Activated naive CD8-positive, alpha-beta T cell treated with anti-CD3 and anti-CD28 coated beads, Interleukin-2, amount 10 ng/mL, durations not matched to agents 7 days and 5 days (primary cell): ENCODE data around the gene CDK6. TPM values are rescaled to one million over a fixed set of nuclear protein-coding genes. Genes with fewer than 3 reads are reported as not detected.
A peak's percentile ranks its signal among the peaks of the same experiment; 100 is the strongest.

ENCODE experiments used
- ATAC-seq: fragments of 150-1000 bp; cut with Tn5 transposase; one replicate; pipeline ENCODE4 v1.10.0; 2021; ENCODE audit warnings: low read depth, moderate library complexity
- POLR2A ChIA-PET: fragments of 350-600 bp; sonication (Branson Sonifier 250); formaldehyde crosslinking; loops from one replicate; lab custom pipeline; 2021; ENCODE audit warnings: antibody characterized with exemption; lab: Charles Lee
- DNase-seq: peaks from one replicate; pipeline ENCODE4 v3.0.0; 2021
- H3K27ac Mint-ChIP-seq: one replicate; pipeline ENCODE4 v1.8.0; 2022; ENCODE audit warnings: mild to moderate bottlenecking, mixed read lengths
- H3K27me3 Mint-ChIP-seq: one replicate; pipeline ENCODE4 v1.8.0; 2022; ENCODE audit warnings: mild to moderate bottlenecking, moderate library complexity, mixed read lengths
- H3K36me3 Mint-ChIP-seq: one replicate; pipeline ENCODE4 v1.8.0; 2021; ENCODE audit warnings: mild to moderate bottlenecking, mixed read lengths
- H3K4me1 Mint-ChIP-seq: one replicate; pipeline ENCODE4 v1.8.0; 2021; ENCODE audit warnings: mixed read lengths
- H3K4me3 Mint-ChIP-seq: one replicate; pipeline ENCODE4 v1.8.0; 2022; ENCODE audit warnings: mild to moderate bottlenecking, moderate library complexity, mixed read lengths
- H3K9me3 Mint-ChIP-seq: one replicate; pipeline ENCODE4 v1.8.0; 2021; ENCODE audit warnings: mixed read lengths
- total RNA-seq, 2 experiments: library from RNA; stranded (reverse); gene quantifications; one replicate each; pipeline ENCODE4 v1.2.3, GENCODE V29; 2021

Gene CDK6
- total RNA-seq, 2 experiments from 2014 or later, result 98.6 to 99.8 TPM

DNA sequence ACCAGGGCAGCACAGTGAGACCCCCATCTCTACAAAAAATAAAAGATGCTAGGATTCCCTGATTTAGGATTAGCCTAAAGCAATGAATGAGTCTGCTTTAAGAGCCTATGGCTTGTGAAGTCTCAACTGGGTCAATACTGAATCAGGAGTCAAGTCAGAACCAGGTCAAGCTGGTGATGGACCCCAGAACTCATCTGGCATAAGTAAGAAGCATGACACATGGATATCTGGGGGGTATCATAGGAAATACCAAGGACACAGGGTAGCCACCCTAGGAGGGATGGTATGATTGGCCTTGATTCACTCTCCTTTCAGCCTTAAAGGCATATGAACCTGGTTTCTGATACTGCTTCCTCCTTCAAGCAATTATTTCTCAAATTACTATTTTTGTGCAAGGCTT is 167.8 kb downstream of the CDK6 start:
- Mint-ChIP-seq H3K4me3 (no peak overlapping the region), H3K9me3 (peaks cover 12% of the 10 kb centered on the region), H3K36me3 (peaks cover 57% of the 10 kb centered on the region), H3K27ac (no peak overlapping the region), H3K27me3 (no peaks in the 10 kb centered on the region), H3K4me1 (peaks cover 54% of the 10 kb centered on the region)
- no peak for ATAC-seq
- POLR2A ChIA-PET, result interaction anchor here (0.7 kb wide), 1 partner anchor 17 kb away, joined by 5 read pairs; no protein-coding TSS in a partner anchor
- no peak for DNase-seq

DNA sequence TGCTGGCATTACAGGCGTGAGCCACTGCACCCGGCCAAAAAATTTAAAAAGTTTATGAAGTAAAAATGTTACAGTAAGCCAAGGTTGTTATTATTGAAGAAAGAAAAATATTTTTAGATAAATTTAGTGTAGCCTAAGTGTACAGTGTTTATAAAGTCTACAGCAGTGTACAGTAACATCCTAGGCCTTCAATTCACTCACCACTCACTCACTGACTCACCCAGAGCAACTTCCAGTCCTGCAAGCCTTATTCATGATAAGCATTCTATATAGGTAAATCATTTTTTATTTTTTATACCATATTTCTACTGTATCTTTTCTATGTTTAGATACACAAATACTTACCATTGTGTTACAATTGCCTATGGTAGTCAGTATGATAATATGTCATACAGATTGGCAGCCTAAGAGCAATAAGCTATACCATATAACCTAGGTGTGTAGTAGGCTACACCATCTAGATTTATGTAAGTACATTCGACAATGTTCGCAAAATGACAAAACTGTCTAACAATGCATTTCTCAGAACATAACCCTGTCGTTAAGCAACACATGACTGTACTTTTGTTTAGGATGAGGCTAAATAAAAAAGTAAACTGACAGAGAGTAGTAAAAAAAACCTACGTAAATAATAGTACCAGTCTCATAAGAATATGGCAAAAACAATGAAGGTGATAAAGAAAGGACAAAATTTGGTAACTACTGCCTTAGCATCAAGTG is 168.4 kb downstream of the CDK6 start:
- Mint-ChIP-seq H3K27ac (no peak overlapping the region), H3K36me3 (peaks cover 51% of the 10 kb centered on the region), H3K4me1 (peaks cover 50% of the 10 kb centered on the region), H3K9me3 (peaks cover 8% of the 10 kb centered on the region), H3K27me3 (no peaks in the 10 kb centered on the region), H3K4me3 (no peak overlapping the region)
- POLR2A ChIA-PET, result interaction anchor here (0.7 kb wide), 1 partner anchor 17 kb away, joined by 5 read pairs; no protein-coding TSS in a partner anchor
- ATAC-seq (no peak), DNase-seq (no peak)

DNA sequence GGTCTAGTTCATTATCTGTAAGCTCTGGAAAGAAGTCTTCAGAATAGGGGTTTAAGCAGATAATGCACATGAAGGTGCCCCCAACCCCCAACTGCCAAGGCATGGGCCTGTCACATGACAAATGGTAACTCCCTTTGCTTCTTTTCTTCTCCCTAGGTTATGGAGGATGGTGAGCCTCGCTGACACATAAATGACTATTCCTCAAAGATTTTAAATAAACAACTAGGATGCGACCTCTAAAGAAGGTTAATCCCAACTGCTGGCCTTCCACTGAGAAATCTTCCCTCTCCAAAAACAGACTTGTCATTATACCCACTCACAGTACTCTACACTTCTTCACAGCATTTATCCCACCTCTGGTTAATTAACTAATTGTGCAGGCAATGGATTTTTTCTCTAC is 170.4 kb downstream of the CDK6 start:
- Mint-ChIP-seq H3K4me1 (peaks cover 37% of the 10 kb centered on the region), H3K9me3 (peaks cover 5% of the 10 kb centered on the region), H3K36me3 (peaks cover 34% of the 10 kb centered on the region), H3K27ac (peak overlapping the region; percentile 87), H3K27me3 (no peaks in the 10 kb centered on the region), H3K4me3 (peak overlapping the region; percentile 30)
- POLR2A ChIA-PET, result interaction anchor here (1.1 to 1.6 kb wide), 2 partner anchors 9 to 45 kb away, joined by 3 to 4 read pairs; no protein-coding TSS in a partner anchor
- DNase-seq, result no peak
- ATAC-seq, result no peak

DNA sequence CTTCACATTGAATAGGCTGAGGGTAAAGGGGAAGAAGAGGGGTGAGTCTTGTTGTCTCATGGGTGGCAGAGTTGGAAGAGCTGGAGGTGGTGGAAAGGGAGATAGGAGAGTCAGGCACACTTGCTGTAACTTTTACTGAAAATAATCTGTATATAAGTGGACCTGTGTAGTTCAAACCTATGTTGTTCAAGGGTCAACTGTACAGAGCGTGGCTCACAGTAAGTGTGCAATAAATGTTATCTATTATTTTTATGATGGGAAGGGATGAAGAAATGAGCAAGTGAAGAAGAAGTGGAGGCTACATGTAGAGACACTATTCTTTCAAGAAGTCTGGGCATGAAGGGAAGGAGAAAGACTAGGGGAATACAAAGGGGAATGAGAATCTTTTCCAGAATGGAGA is 174.7 kb downstream of the CDK6 start:
- POLR2A ChIA-PET, result no interaction called here
- Mint-ChIP-seq H3K36me3 (peaks cover 31% of the 10 kb centered on the region), H3K4me3 (no peak overlapping the region), H3K27ac (no peak overlapping the region), H3K27me3 (no peaks in the 10 kb centered on the region), H3K9me3 (peaks cover 2% of the 10 kb centered on the region), H3K4me1 (peaks cover 31% of the 10 kb centered on the region)
- ATAC-seq (no peak), DNase-seq (no peak)

DNA sequence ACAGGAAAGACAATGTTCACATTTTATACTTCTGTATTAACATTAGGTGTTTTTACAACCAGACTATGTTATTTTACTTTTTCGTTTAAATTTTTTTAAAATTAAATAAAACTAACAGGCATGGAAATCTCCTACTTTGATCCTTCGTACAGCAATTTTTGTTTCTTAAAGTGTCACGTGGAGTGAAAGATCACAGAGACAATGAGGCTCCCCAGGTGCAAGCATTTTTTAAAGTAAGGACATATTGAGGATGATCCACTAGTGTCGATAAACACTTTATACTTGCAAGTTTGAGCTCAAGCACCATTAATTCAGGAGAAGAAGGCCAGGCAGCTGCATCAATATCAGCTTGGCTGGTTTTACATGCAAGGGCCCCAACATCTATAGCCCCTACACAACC is 177.7 kb downstream of the CDK6 start:
- peaks cover 5% of the 10 kb centered on the region for H3K9me3 Mint-ChIP-seq
- no peaks in the 10 kb centered on the region for H3K27me3 Mint-ChIP-seq
- H3K27ac Mint-ChIP-seq, result no peak overlapping the region
- H3K4me3 Mint-ChIP-seq, result peak overlapping the region; percentile 9
- ATAC-seq, result no peak
- no peak for DNase-seq
- peaks cover 31% of the 10 kb centered on the region for H3K36me3 Mint-ChIP-seq
- peaks cover 24% of the 10 kb centered on the region for H3K4me1 Mint-ChIP-seq
- POLR2A ChIA-PET, result no interaction called here

DNA sequence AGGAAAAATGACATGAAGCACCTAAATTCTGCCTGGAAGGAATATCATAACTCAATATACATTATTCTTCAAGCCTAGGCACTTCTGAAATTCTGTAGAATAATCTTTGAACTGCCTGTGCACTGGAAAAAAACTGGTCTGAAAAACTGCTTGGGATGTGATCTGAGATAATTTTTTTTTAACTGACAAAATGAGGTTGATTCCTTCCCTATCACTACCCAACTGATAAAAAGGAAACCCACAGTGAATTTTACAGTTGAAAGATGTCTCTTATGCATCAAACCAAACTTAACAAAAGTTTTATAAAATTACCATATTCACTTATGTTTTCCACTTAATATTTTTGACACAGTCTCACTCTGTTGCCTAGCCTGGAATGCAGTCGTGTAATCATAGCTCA is 179.0 kb downstream of the CDK6 start:
- Mint-ChIP-seq H3K4me1 (peaks cover 28% of the 10 kb centered on the region), H3K27me3 (no peaks in the 10 kb centered on the region), H3K9me3 (peaks cover 5% of the 10 kb centered on the region), H3K36me3 (peaks cover 38% of the 10 kb centered on the region), H3K4me3 (no peak overlapping the region), H3K27ac (no peak overlapping the region)
- POLR2A ChIA-PET, result no interaction called here
- no peak for ATAC-seq
- no peak for DNase-seq

DNA sequence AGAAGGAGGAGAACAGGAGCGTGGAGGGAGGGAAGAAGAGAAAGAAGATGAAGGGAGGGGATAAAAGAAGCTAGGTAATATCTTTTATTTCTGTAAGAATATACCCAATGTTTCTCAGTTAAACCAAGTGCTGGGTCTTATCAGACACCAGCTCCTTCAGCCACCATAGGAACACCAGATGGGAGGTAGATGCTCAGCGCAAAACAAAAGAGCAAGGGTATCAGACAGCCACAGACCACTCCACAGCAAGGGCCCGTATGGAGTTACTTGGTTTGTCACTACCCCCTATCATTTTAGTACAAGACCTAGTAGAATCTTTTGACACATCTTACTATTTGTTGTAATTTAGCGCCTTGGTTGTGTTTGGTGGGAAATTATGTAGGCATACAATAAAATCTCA is 180.3 kb downstream of the CDK6 start:
- Mint-ChIP-seq H3K9me3 (peaks cover 5% of the 10 kb centered on the region), H3K27me3 (no peaks in the 10 kb centered on the region), H3K4me1 (peaks cover 29% of the 10 kb centered on the region), H3K4me3 (no peak overlapping the region), H3K27ac (no peak overlapping the region), H3K36me3 (peaks cover 47% of the 10 kb centered on the region)
- no peak for DNase-seq
- POLR2A ChIA-PET, result no interaction called here
- ATAC-seq, result no peak

DNA sequence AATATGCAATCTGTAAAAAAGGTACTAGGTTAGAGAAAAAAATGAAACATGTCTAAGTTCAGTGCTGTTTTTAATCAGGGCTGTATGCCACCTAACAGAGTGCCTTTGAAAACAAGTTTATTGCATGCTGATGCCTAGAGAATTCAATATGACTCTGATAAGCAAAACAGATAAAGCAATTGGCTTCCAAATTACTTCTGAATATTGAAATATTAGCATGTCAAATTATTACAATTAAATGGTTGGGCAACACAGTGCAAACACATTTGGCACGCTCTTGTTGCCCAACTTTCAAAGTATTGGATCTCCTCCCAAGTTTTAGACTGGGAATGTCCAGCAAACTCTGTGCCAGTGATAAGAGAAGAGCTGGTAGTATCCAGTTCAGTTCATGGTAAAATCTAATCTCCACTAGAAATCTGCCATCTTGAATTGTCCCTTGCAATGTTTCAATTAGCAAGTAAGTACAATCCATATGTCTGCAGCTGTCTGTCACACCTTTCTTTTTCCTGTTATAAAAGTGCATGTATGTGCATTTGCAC is 181.0 kb downstream of the CDK6 start:
- DNase-seq (no peak), ATAC-seq (no peak)
- Mint-ChIP-seq H3K4me3 (no peak overlapping the region), H3K27me3 (no peaks in the 10 kb centered on the region), H3K4me1 (peaks cover 29% of the 10 kb centered on the region), H3K36me3 (peaks cover 53% of the 10 kb centered on the region), H3K27ac (no peak overlapping the region), H3K9me3 (peaks cover 5% of the 10 kb centered on the region)
- POLR2A ChIA-PET, result no interaction called here

DNA sequence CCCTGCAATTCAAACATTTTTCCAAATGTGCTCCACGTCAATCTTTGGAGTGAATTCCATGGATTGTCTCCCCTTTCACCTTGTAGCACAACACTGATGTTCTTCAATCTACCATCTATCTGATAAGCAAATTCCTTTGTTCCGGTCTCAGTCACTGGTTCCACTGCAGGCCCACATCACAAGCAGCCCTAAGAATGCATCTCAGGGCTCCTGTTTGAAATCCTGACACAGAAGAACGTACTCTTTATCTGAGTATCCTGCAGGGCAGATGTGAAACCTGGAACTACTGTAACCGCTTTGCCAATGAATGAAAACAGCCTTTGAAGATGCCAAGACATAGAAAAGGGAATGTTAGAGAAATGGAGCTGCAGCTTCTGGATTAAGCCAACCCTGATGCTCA is 183.2 kb downstream of the CDK6 start:
- H3K27me3 Mint-ChIP-seq, result no peaks in the 10 kb centered on the region
- ATAC-seq (no peak), DNase-seq (no peak)
- peaks cover 48% of the 10 kb centered on the region for H3K36me3 Mint-ChIP-seq
- H3K4me3 Mint-ChIP-seq, result no peak overlapping the region
- H3K9me3 Mint-ChIP-seq, result peaks cover 5% of the 10 kb centered on the region
- H3K27ac Mint-ChIP-seq, result no peak overlapping the region
- peaks cover 24% of the 10 kb centered on the region for H3K4me1 Mint-ChIP-seq
- POLR2A ChIA-PET, result interaction anchor here (0.8 kb wide), 1 partner anchor 10 kb away, joined by 4 read pairs; no protein-coding TSS in a partner anchor

DNA sequence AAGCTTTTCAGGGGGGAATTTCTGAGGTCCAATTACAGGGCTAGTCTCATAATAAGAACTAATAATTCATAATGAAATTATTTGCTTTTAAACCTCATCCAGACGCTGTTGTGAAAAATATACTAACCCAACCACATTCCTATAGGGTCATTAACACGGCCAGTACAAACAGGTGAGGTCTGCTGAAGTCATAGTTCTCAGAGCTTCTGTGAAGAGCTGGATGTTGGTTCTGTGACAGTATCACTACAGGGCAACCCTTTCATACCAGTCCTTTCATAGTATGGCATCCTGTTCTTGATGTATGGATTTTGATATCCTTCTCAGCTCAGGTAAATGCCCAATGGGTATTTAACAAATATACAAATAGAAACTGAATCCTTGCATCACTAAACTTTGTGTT is 183.8 kb downstream of the CDK6 start:
- H3K27me3 Mint-ChIP-seq, result no peaks in the 10 kb centered on the region
- H3K36me3 Mint-ChIP-seq, result peaks cover 48% of the 10 kb centered on the region
- no peak for DNase-seq
- no peak for ATAC-seq
- POLR2A ChIA-PET, result interaction anchor here (0.8 kb wide), 1 partner anchor 10 kb away, joined by 4 read pairs; no protein-coding TSS in a partner anchor
- no peak overlapping the region for H3K4me3 Mint-ChIP-seq
- H3K4me1 Mint-ChIP-seq, result peaks cover 28% of the 10 kb centered on the region
- H3K9me3 Mint-ChIP-seq, result peaks cover 5% of the 10 kb centered on the region
- H3K27ac Mint-ChIP-seq, result no peak overlapping the region

DNA sequence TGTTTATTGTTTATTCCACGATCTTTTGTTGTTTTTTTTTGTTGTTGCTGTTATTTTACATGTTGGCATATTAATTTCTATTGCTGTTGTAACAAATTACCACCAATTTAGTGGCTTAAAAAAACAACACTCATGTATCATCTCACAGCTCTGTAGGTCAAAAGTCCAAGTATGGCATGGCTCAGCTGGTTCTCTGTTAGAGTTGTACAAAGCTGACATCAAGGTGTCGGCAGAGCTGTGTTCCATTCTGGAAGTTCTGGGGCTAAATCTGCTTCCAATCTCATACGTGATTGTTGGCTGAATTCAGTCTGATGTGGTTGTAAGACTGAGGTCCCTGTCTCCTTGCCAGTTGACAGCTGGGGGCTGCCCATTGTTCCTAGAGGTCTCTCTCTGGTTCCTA is 186.0 kb downstream of the CDK6 start:
- Mint-ChIP-seq H3K4me1 (peaks cover 34% of the 10 kb centered on the region), H3K36me3 (peaks cover 46% of the 10 kb centered on the region), H3K27ac (no peak overlapping the region), H3K27me3 (no peaks in the 10 kb centered on the region), H3K9me3 (no peaks in the 10 kb centered on the region), H3K4me3 (no peak overlapping the region)
- DNase-seq, result no peak
- no peak for ATAC-seq
- POLR2A ChIA-PET, result no interaction called here

DNA sequence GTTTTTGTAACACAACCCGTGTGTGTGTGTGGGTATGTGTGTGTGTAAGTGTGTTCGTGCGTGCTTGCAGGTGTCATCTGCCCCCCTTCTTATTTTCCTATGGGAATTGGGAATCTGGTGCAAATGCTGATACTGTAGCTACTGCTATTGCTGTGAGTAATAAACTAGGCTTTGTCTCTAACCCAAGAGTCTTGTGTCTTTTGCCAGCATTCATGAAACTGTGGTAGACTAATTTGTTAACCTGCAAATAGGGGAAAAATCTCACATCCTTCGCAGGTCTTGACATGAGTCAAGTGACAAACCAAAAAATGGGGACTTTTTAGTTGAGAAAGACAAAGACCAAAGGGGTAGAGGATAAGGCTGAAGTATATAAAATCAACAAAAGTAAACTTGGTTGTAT is 188.3 kb downstream of the CDK6 start:
- peaks cover 1% of the 10 kb centered on the region for H3K9me3 Mint-ChIP-seq
- peak overlapping the region; percentile 30 for H3K27ac Mint-ChIP-seq
- H3K36me3 Mint-ChIP-seq, result peaks cover 51% of the 10 kb centered on the region
- no peak for ATAC-seq
- peak overlapping the region; percentile 8 for H3K4me3 Mint-ChIP-seq
- H3K27me3 Mint-ChIP-seq, result no peaks in the 10 kb centered on the region
- no peak for DNase-seq
- H3K4me1 Mint-ChIP-seq, result peaks cover 45% of the 10 kb centered on the region
- POLR2A ChIA-PET, result no interaction called here

DNA sequence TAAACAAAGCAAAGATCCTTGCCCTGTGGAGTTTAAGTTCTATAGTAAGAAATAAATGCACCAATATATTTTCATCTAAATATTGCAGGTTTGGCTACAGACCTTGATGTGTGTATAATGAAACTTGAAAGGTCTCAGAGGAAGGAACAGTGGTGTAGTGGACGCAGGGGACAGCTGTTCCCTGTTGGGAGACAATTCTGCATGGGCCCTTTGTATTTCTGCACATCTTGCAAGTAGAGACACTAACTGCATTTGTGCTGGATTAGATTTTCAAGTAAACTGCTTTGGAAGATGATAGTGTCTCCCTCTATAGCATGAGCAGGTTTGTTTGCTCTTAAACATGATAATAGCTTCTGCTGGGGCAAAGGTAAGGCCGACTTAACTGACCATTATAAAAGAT is 188.7 kb downstream of the CDK6 start:
- DNase-seq (no peak), ATAC-seq (no peak)
- peak overlapping the region; percentile 30 for H3K27ac Mint-ChIP-seq
- H3K4me3 Mint-ChIP-seq, result no peak overlapping the region
- no peaks in the 10 kb centered on the region for H3K27me3 Mint-ChIP-seq
- peaks cover 1% of the 10 kb centered on the region for H3K9me3 Mint-ChIP-seq
- POLR2A ChIA-PET, result no interaction called here
- peaks cover 50% of the 10 kb centered on the region for H3K36me3 Mint-ChIP-seq
- peaks cover 45% of the 10 kb centered on the region for H3K4me1 Mint-ChIP-seq

DNA sequence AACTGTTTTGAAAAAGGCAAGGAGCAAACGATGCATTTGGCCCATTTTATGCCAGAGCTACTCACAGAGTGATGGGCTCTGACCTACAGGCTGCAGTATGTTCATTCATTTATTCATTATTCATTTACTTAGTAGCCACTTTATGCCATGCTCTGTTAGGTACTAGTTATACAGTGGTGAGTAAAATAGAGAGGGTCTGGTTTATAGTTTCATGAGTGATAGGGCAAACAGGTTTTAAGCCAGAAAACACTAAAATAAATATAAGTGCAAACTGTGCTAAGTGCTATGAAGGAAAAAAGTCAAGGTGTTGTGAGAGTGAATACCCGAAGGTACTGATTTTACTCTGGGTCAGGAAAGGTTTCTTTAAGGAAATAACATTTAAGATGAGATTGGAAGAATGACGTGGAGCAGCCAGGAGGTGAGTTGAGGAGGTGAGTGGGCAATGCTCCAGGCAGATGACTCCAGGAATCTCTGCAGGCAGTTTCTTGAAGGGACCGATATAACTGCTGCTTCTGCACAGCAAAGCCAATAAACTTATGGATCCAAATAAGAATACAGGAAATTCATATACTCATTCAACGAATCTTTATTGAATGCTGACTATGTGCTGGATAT is 189.3 kb downstream of the CDK6 start:
- H3K9me3 Mint-ChIP-seq, result peaks cover 1% of the 10 kb centered on the region
- peaks cover 49% of the 10 kb centered on the region for H3K36me3 Mint-ChIP-seq

More for the DNA sequence above, 189.3 kb downstream of the CDK6 start:
- H3K27ac Mint-ChIP-seq, result peak overlapping the region; percentile 46
- POLR2A ChIA-PET, result no interaction called here
- H3K4me3 Mint-ChIP-seq, result no peak overlapping the region
- no peaks in the 10 kb centered on the region for H3K27me3 Mint-ChIP-seq
- peaks cover 48% of the 10 kb centered on the region for H3K4me1 Mint-ChIP-seq
- ATAC-seq (no peak), DNase-seq (no peak)
